Adipocyte (in vitro differentiated cells): ENCODE measurements around the gene RAB9B.

Source experiments
- DNase-seq: peaks from one replicate; pipeline ENCODE4 v3.0.0-alpha.2; 2015; ENCODE audit warnings: low read depth
- H3K27me3 ChIP-seq: replicated peaks from 2 replicates; pipeline ENCODE4 v1.7.0; 2013; ENCODE audit warnings: mild to moderate bottlenecking, low read length, moderate library complexity; ENCODE audit not compliant: control insufficient read depth, insufficient read depth
- H3K36me3 ChIP-seq: 2 replicates; pipeline ENCODE4 v1.7.0; 2013; ENCODE audit warnings: low read length, mild to moderate bottlenecking, moderate library complexity; ENCODE audit not compliant: control insufficient read depth, insufficient read depth, severe bottlenecking
- H3K4me1 ChIP-seq: 2 replicates; pipeline ENCODE4 v1.7.0; 2013; ENCODE audit warnings: mild to moderate bottlenecking, low read length, moderate library complexity; ENCODE audit not compliant: control insufficient read depth, insufficient read depth
- H3K4me3 ChIP-seq: 2 replicates; pipeline ENCODE4 v1.7.0; 2013; ENCODE audit warnings: mild to moderate bottlenecking, low read length, moderate library complexity
- H3K9ac ChIP-seq: 2 replicates; pipeline ENCODE4 v1.7.0; 2013; ENCODE audit warnings: mild to moderate bottlenecking, low read length, moderate library complexity
- H3K9me3 ChIP-seq: 2 replicates; pipeline ENCODE4 v1.7.0; 2013; ENCODE audit warnings: mild to moderate bottlenecking, low read length, moderate library complexity; ENCODE audit not compliant: control insufficient read depth

Gene RAB9B, protein sequence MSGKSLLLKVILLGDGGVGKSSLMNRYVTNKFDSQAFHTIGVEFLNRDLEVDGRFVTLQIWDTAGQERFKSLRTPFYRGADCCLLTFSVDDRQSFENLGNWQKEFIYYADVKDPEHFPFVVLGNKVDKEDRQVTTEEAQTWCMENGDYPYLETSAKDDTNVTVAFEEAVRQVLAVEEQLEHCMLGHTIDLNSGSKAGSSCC

GRCh38 chrX:103831803-103832544 lies at the start of gene RAB9B:
RAB9B (minus strand) TSS chrX:103832257; CDS start chrX:103825784, 6,473 bp downstream.
- H3K4me1 ChIP-seq = no peaks in the 10 kb centered on the region
- H3K9ac ChIP-seq = peak within 1 kb of the TSS; percentile 68
- DNase-seq = peak; percentile 38
- peaks cover 18% of the 10 kb centered on the region for H3K27me3 ChIP-seq
- no peaks in the 10 kb centered on the region for H3K36me3 ChIP-seq
- H3K9me3 ChIP-seq = peaks cover 5% of the 10 kb centered on the region
- H3K4me3 ChIP-seq = peak within 1 kb of the TSS; percentile 79

DNA sequence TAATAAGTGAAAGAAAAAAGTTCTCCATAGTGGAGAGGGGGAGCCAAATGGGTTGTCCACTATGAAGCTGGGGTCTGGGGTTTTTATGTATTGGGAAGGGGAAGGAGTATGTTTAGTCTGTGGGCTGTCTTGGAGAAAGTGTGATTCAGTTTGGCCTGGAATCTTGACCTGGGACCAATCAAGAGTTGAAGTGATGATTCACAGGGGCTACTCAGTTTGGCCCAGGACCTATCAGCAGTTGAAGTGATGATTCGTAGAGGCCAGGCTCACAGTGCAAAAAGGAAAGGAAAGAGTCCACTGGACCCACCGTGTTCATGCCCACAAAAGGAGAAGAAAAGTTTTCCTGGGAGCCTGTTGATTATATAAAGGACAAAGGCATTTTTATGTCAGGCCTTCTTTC lies 47.3 kb upstream of the RAB9B start:
- H3K4me1 ChIP-seq = peaks cover 12% of the 10 kb centered on the region
- H3K4me3 ChIP-seq = peak overlapping the region; percentile 55
- no peak overlapping the region for H3K9ac ChIP-seq
- H3K36me3 ChIP-seq = no peaks in the 10 kb centered on the region
- H3K27me3 ChIP-seq = peaks cover 9% of the 10 kb centered on the region
- H3K9me3 ChIP-seq = no peaks in the 10 kb centered on the region
- no peak for DNase-seq

DNA sequence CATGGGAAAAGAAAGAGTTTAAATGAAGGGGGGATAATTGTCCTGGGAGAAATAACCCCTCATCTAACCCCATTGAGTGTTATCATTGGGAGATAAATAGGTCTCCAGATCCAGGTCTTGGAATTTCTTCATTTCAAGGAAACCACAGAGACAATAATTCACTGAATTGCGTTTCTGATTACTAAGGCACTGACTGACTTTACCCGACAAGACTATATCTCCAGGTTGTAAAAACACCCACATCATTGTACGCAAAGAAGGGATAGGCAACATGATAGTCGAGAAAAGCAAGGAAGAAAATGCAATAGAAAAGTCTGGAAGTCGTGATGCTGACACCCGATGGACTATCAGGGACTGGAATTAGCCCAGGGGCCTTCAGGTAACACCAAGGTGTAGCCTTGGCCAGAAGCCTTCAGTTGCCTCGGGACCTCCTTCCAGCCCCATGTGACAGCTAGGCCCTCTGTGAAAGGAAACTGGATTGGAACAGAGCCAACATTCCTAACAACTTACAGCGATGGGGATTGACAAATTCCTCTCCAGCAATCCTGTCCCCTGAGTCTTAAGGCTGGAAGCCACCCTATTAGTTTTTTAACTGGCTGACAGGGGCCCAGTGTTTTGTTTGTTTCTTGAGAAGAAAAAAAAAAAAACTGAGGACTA lies 46.5 kb upstream of the RAB9B start:
- Histone ChIP-seq H3K4me3 (peak overlapping the region; percentile 55), H3K9me3 (no peaks in the 10 kb centered on the region), H3K36me3 (no peaks in the 10 kb centered on the region), H3K27me3 (peaks cover 9% of the 10 kb centered on the region), H3K9ac (no peak overlapping the region), H3K4me1 (peaks cover 12% of the 10 kb centered on the region)
- DNase-seq = peak; percentile 47

GRCh38 chrX:103877571-103877970 lies 45.5 kb upstream of the RAB9B start:
- H3K27me3 ChIP-seq = peaks cover 9% of the 10 kb centered on the region
- H3K4me1 ChIP-seq = peaks cover 12% of the 10 kb centered on the region
- no peaks in the 10 kb centered on the region for H3K36me3 ChIP-seq
- no peaks in the 10 kb centered on the region for H3K9me3 ChIP-seq
- H3K9ac ChIP-seq = no peak overlapping the region
- no peak for DNase-seq
- H3K4me3 ChIP-seq = no peak overlapping the region

- no peak for DNase-seq
- Histone ChIP-seq H3K9ac (no peak overlapping the region), H3K36me3 (no peaks in the 10 kb centered on the region), H3K4me1 (peaks cover 4% of the 10 kb centered on the region), H3K27me3 (peaks cover 7% of the 10 kb centered on the region), H3K9me3 (no peaks in the 10 kb centered on the region), H3K4me3 (no peak overlapping the region)
These were observed 33.0 kb upstream of the RAB9B start for GRCh38 chrX:103864886-103865534.

GRCh38 chrX:103864149-103864548 lies 32.1 kb upstream of the RAB9B start:
- no peak overlapping the region for H3K4me3 ChIP-seq
- H3K36me3 ChIP-seq = no peaks in the 10 kb centered on the region
- H3K4me1 ChIP-seq = peaks cover 4% of the 10 kb centered on the region
- no peaks in the 10 kb centered on the region for H3K9me3 ChIP-seq
- no peak for DNase-seq
- H3K9ac ChIP-seq = no peak overlapping the region
- peaks cover 10% of the 10 kb centered on the region for H3K27me3 ChIP-seq

- peaks cover 4% of the 10 kb centered on the region for H3K4me1 ChIP-seq
- no peaks in the 10 kb centered on the region for H3K36me3 ChIP-seq
- H3K27me3 ChIP-seq = peaks cover 15% of the 10 kb centered on the region
- H3K9ac ChIP-seq = no peak overlapping the region
- no peak for DNase-seq
- no peak overlapping the region for H3K4me3 ChIP-seq
- H3K9me3 ChIP-seq = no peaks in the 10 kb centered on the region
These were observed 29.1 kb upstream of the RAB9B start for GRCh38 chrX:103861200-103861599.

DNA sequence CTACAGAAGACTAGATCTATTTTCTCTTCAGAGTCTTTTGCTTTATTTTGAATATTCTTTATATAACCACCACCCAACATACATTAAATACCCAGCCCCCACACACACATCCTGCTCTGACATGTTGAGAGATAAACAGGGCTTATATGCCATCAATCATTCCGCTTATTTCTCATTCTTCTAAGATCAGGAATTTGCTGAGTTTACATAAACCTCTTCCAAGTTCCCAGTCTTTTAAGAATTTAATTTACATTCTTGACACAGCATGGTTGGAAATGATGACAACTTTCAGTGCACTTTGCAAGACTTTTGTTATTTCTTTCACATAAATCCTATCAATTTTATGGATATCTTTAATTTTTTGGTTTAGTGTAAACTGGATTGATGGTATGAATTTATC lies 17.5 kb upstream of the RAB9B start:
- DNase-seq = no peak
- H3K4me1 ChIP-seq = peaks cover 9% of the 10 kb centered on the region
- no peaks in the 10 kb centered on the region for H3K27me3 ChIP-seq
- H3K9me3 ChIP-seq = peaks cover 4% of the 10 kb centered on the region
- no peaks in the 10 kb centered on the region for H3K36me3 ChIP-seq
- H3K4me3 ChIP-seq = no peak overlapping the region
- H3K9ac ChIP-seq = no peak overlapping the region

GRCh38 chrX:103847174-103847870 lies 15.3 kb upstream of the RAB9B start:
- peak; percentile 47 for DNase-seq
- Histone ChIP-seq H3K4me1 (peaks cover 9% of the 10 kb centered on the region), H3K9ac (no peak overlapping the region), H3K4me3 (no peak overlapping the region), H3K36me3 (no peaks in the 10 kb centered on the region), H3K9me3 (peaks cover 4% of the 10 kb centered on the region), H3K27me3 (peaks cover 2% of the 10 kb centered on the region)

DNA sequence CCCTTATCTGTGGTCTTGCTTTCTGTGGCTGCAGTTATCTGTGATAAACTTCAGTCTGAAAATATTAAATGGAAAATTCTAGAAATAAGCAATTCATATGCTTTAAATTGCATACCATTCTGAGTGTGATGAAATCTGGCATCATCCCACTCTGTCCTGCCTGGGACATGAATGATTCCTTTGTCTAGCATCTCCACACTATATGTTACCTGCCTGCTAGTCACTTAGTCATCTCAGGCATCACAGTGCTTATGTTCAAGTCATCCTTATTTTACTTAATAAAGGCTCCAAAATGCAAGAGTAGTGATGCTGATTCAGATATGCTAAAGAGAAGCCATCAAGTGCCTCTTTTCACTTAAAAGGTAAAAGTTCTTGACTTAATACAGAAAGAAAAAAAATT lies 14.3 kb upstream of the RAB9B start:
- DNase-seq = no peak
- Histone ChIP-seq H3K4me1 (peaks cover 9% of the 10 kb centered on the region), H3K27me3 (peaks cover 4% of the 10 kb centered on the region), H3K9me3 (peaks cover 4% of the 10 kb centered on the region), H3K9ac (no peak overlapping the region), H3K36me3 (no peaks in the 10 kb centered on the region), H3K4me3 (no peak overlapping the region)
